OCI-LY7 (cell line): ENCODE measurements around the gene ABHD13. TPM values are rescaled to one million over a fixed set of nuclear protein-coding genes. Genes with fewer than 3 reads are reported as not detected.

Experiments
- BruUV-seq: library from RNA; stranded (reverse); fragments of 400-500 nt; replicated peaks from 2 replicates; lab custom pipeline; 2021; lab: Mats Ljungman, UMichigan
- CTCF ChIA-PET: fragments of 300-600 bp; sonication (Branson Sonifier 250); formaldehyde crosslinking; loops from one replicate; lab custom pipeline; 2022; ENCODE audit warnings: antibody characterized with exemption; ENCODE audit not compliant: unreplicated experiment; lab: Charles Lee
- POLR2A ChIA-PET: fragments of 300-600 bp; sonication (Branson Sonifier 250); formaldehyde crosslinking; loops from one replicate; lab custom pipeline; 2022; ENCODE audit warnings: antibody characterized with exemption; lab: Charles Lee
- DNase-seq: peaks from one replicate; pipeline ENCODE4 v3.0.0-alpha.2; 2015; ENCODE audit warnings: low spot score
- H2AFZ ChIP-seq: fragments of 200-600 bp; sonication (generic), shearing (Covaris generic); 2 replicates; pipeline ENCODE4 v1.6.1; 2014; ENCODE audit warnings: mild to moderate bottlenecking, antibody characterized with exemption, low read length, moderate library complexity
- H3K27ac ChIP-seq: fragments of 200-600 bp; sonication (generic); 2 replicates; pipeline ENCODE4 v1.5.1; 2014; ENCODE audit warnings: mixed run types, low read depth, mild to moderate bottlenecking, moderate library complexity, low read length, inconsistent platforms; ENCODE audit not compliant: poor library complexity, severe bottlenecking
- H3K36me3 ChIP-seq: fragments of 200-600 bp; sonication (generic); 2 replicates; pipeline ENCODE4 v1.6.1; 2014; ENCODE audit warnings: mild to moderate bottlenecking, antibody characterized with exemption, low read length, moderate library complexity, mixed read lengths; ENCODE audit not compliant: insufficient read depth
- H3K4me1 ChIP-seq: fragments of 200-600 bp; sonication (generic); 2 replicates; pipeline ENCODE4 v1.5.1; 2014; ENCODE audit warnings: mild to moderate bottlenecking, low read length; ENCODE audit not compliant: insufficient read depth, poor library complexity, severe bottlenecking
- H3K4me2 ChIP-seq: fragments of 200-600 bp; sonication (generic); 2 replicates; pipeline ENCODE4 v1.6.1; 2014; ENCODE audit warnings: mild to moderate bottlenecking, low read length
- H3K4me3 ChIP-seq: fragments of 200-600 bp; sonication (generic); 2 replicates; pipeline ENCODE4 v1.5.1; 2014; ENCODE audit warnings: mild to moderate bottlenecking, low read depth, low read length; ENCODE audit not compliant: poor library complexity, severe bottlenecking
- H3K79me2 ChIP-seq: fragments of 200-600 bp; sonication (generic); 2 replicates; pipeline ENCODE4 v1.6.1; 2016; ENCODE audit warnings: low read depth, mild to moderate bottlenecking, low read length, moderate library complexity, mixed read lengths; ENCODE audit not compliant: insufficient read depth
- H3K9me2 ChIP-seq: fragments of 200-600 bp; sonication (generic); 2 replicates; pipeline ENCODE4 v1.6.1; 2016; ENCODE audit warnings: mild to moderate bottlenecking, low read length, mixed read lengths; ENCODE audit not compliant: insufficient read depth
- H3K9me3 ChIP-seq: fragments of 200-600 bp; sonication (generic); 2 replicates; pipeline ENCODE4 v1.6.1; 2014; ENCODE audit warnings: mild to moderate bottlenecking, mixed run types, low read length, mixed read lengths
- H4K20me1 ChIP-seq: fragments of 200-600 bp; sonication (generic); 2 replicates; pipeline ENCODE4 v1.6.1; 2014; ENCODE audit warnings: mild to moderate bottlenecking, antibody characterized with exemption, low read length, moderate library complexity, mixed read lengths; ENCODE audit not compliant: insufficient read depth
- CTCF ChIP-seq: fragments of 200-600 bp; sonication (generic); conservative IDR thresholded peaks from 2 replicates; pipeline ENCODE4 v1.5.1; 2014; ENCODE audit warnings: mild to moderate bottlenecking, antibody characterized with exemption, low read length, moderate library complexity, mixed read lengths
- EZH2phosphoT487 ChIP-seq: fragments of 200-600 bp; sonication (generic); IDR thresholded peaks from 2 replicates; pipeline ENCODE4 v1.6.1; 2018; ENCODE audit warnings: low read depth, borderline replicate concordance, mild to moderate bottlenecking, mixed run types, antibody characterized with exemption, low read length, moderate library complexity, mixed read lengths
- intact Hi-C: fragments of 100-400 bp; cut with micrococcal nuclease; formaldehyde crosslinking; loops from one replicate; pipeline ENCODE4 v1.10.0; 2022; ENCODE audit not compliant: unreplicated experiment
- total RNA-seq, 2 experiments: library from RNA; depleted of rRNA in 1 of 2; stranded (reverse); fragments of >200 nt in 1 of 2; shearing (Covaris generic) in 1 of 2; gene quantifications; 2 replicates each; pipeline ENCODE4 v1.2.3, GENCODE V29; 2014 to 2022

Gene ABHD13
- total RNA-seq, 2 experiments from 2014 or later = 2.1 to 3.3 TPM

DNA sequence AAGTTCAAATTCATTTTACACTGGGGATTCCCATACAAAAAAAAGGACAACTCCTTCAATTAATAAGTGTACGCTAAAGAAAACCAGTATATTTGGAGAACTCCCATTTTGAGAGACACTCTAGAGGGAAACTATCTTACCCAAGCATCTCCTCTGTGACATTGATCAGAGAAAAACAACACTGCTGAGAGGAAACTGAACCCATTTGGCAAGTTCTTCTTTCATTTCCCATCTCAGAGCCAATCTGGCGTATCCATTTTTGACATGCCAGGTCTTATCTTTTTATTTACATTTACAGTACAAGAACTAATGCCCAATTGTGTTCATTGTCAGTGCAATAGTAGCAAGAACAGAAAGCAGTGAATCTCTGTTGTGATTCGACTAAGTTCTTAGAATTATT lies 33.0 kb upstream of the ABHD13 start:
- Histone ChIP-seq H3K9me2 (no peaks in the 10 kb centered on the region), H2AFZ (no peak overlapping the region), H3K4me2 (no peak overlapping the region), H4K20me1 (no peaks in the 10 kb centered on the region), H3K4me1 (no peaks in the 10 kb centered on the region), H3K9me3 (no peaks in the 10 kb centered on the region), H3K36me3 (no peaks in the 10 kb centered on the region), H3K27ac (no peak overlapping the region), H3K79me2 (no peaks in the 10 kb centered on the region), H3K4me3 (no peak overlapping the region)
- intact Hi-C loops = no loop called here
- BruUV-seq = no TSS peak
- POLR2A ChIA-PET = no interaction called here
- DNase-seq = no peak
- no peak for TF ChIP-seq CTCF
- no peak for TF ChIP-seq EZH2phosphoT487
- CTCF ChIA-PET = no interaction called here

DNA sequence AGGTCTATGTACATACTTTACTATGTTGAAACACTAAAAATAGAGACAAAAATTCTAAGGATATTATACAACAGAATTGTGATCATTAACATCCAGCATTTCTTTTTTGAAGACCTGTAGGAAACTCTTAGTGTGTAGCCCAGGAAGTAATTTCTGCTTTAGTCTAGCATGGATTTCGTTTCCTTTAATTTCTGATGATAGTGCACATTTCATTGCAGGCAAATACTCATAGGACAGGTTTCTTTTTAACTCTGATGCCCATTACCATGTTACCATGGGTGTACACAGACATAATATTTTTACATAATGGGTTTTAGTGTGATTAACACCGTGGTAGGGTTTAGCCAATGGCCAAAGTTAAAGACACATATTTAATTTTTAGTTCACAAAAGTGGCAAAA lies 29.9 kb upstream of the ABHD13 start:
- Histone ChIP-seq H4K20me1 (no peaks in the 10 kb centered on the region), H2AFZ (no peak overlapping the region), H3K9me2 (no peaks in the 10 kb centered on the region), H3K4me3 (no peak overlapping the region), H3K4me2 (no peak overlapping the region), H3K27ac (no peak overlapping the region), H3K36me3 (no peaks in the 10 kb centered on the region), H3K9me3 (no peaks in the 10 kb centered on the region), H3K4me1 (no peaks in the 10 kb centered on the region), H3K79me2 (no peaks in the 10 kb centered on the region)
- DNase-seq = no peak
- CTCF ChIA-PET = no interaction called here
- intact Hi-C loops = no loop called here
- no TSS peak for BruUV-seq
- TF ChIP-seq EZH2phosphoT487 = no peak
- POLR2A ChIA-PET = no interaction called here

DNA sequence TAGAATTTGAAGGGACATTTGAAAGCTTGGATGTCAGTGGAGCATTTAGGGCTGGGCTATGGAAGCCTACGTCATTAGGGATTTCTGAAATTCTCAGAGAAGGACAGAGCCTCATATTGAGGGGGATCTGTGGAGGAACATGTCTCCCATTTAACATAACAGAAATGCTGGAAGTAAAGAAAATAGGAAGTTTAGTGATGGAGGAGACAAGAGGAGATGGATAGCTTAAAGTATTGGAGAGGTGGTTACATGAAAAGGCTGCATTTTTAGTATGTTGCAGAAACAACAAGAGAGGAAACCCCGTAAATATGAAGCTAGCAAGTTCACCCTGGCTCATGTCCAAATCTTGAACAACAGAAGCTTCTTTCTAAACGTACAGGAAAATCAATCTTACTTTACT lies 27.3 kb upstream of the ABHD13 start:
- H3K79me2 ChIP-seq = no peaks in the 10 kb centered on the region
- H3K27ac ChIP-seq = no peak overlapping the region
- no peak overlapping the region for H3K4me3 ChIP-seq
- no TSS peak for BruUV-seq
- no peaks in the 10 kb centered on the region for H3K4me1 ChIP-seq
- H3K36me3 ChIP-seq = no peaks in the 10 kb centered on the region
- intact Hi-C loops = no loop called here
- H3K9me2 ChIP-seq = no peaks in the 10 kb centered on the region
- H2AFZ ChIP-seq = no peak overlapping the region
- POLR2A ChIA-PET = no interaction called here
- no peak overlapping the region for H3K4me2 ChIP-seq
- CTCF ChIA-PET = no interaction called here
- DNase-seq = no peak
- TF ChIP-seq EZH2phosphoT487 (no peak), CTCF (no peak)
- no peaks in the 10 kb centered on the region for H4K20me1 ChIP-seq
- H3K9me3 ChIP-seq = no peaks in the 10 kb centered on the region
